ENCODE measurements around the gene RPGRIP1L. TPM values are rescaled to one million over a fixed set of nuclear protein-coding genes. Genes with fewer than 3 reads are reported as not detected.

Gene RPGRIP1L
- total RNA-seq, 1 donor from 2014 or later, result 11.3 TPM

DNA sequence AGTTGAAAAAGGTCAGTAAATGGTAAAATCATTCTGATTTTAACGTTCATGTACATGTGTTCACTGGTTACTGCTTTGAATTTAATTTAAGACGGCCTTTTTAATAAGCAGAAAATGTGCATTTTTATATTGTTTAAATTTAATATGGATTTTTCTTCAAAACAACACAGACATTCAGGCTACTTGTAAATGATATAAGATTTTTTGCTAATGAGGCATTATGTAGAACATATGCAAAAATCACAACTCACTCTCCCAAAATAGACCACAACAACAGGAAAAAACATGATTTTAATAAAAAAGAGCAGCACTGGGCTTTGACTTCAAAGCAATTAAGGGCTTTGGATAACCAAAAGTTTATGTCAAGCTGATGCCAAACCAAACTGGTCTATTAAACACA is 22.3 kb downstream of the RPGRIP1L start:
- no peak overlapping the region for H3K4me3 ChIP-seq (ENCODE audit: low read depth, low read length)
- TF ChIP-seq, protein P1, sequence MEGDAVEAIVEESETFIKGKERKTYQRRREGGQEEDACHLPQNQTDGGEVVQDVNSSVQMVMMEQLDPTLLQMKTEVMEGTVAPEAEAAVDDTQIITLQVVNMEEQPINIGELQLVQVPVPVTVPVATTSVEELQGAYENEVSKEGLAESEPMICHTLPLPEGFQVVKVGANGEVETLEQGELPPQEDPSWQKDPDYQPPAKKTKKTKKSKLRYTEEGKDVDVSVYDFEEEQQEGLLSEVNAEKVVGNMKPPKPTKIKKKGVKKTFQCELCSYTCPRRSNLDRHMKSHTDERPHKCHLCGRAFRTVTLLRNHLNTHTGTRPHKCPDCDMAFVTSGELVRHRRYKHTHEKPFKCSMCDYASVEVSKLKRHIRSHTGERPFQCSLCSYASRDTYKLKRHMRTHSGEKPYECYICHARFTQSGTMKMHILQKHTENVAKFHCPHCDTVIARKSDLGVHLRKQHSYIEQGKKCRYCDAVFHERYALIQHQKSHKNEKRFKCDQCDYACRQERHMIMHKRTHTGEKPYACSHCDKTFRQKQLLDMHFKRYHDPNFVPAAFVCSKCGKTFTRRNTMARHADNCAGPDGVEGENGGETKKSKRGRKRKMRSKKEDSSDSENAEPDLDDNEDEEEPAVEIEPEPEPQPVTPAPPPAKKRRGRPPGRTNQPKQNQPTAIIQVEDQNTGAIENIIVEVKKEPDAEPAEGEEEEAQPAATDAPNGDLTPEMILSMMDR (conservative IDR thresholded peaks at IDR 0.05; ENCODE audit: low read depth, low read length), result no peak
- DNase-seq (ENCODE audit: low read depth), result no peak

DNA sequence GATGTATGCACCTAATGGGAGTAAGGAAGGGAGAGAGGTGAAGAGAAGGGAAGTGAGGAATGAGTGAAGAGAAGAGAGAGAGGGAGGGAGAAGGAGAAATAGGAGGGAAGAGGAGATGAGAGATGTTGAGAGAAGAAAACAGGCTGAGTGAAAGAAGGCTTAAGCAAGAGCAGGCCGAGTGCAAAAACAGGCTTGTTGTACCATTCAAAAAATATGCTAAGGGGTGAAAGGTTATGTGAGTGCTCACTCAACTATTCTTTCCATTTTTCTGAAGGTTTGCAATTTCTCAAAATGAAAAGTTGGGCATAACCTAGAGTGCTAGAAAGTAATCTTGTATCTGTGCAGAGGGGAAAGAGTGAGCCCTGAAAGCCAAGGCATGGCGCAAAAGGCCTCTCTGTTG is 22.9 kb downstream of the RPGRIP1L start:
- TF ChIP-seq, protein P1 (conservative IDR thresholded peaks at IDR 0.05; ENCODE audit: low read depth, low read length), result no peak
- no peak overlapping the region for H3K4me3 ChIP-seq (ENCODE audit: low read depth, low read length)
- DNase-seq (ENCODE audit: low read depth), result no peak

DNA sequence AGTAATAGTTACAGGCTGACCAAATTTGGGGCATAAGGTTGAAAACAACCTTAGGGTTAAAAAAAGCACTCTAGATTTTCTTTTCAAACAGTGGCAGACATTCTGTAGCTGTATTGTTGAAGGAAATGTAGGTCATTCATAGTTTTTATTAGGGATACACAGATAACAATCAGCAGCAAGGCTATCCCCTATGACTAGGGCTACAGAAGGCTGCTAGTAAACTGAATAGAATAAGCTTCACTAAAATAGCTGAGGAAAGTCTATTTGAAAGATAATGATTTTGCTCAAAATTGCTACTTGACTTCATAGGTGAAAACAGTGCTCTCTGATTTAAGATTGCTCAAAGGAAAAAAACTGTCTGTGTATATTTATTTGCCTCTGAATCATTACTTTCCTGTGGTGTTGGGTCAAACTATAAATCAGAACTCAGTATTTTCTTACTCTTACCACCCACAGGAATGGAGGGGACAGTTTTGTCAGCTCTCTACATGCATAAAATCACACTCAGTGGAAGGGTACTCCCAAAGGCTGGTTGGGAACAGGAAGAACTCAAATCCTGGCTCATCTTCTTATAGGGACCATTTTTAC is 24.8 kb downstream of the RPGRIP1L start:
- no peak overlapping the region for H3K4me3 ChIP-seq (ENCODE audit: low read depth, low read length)
- TF ChIP-seq, protein P1 (conservative IDR thresholded peaks at IDR 0.05; ENCODE audit: low read depth, low read length), result no peak

DNA sequence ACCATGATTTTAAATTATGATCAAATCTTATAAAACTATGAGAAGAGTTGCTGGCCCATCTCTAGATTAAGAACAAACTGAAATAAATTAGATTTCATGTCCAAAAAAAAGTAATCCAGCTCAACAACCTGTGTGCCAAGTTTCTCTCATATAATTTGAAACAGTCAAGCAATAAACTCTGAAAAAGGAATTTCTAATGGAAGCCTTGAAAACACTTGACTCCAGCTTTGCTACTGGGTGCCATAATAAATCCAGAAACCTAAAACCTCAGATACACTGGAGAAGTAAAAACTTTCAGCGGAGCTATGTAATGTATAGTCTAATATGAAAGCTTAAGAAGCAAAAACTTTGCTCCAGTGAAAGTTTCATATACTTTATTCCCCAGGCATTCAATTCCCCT is 25.5 kb downstream of the RPGRIP1L start:
- TF ChIP-seq, protein P1 (conservative IDR thresholded peaks at IDR 0.05; ENCODE audit: low read depth, low read length), result no peak
- DNase-seq (ENCODE audit: low read depth), result no peak

More for the DNA sequence above, 24.8 kb downstream of the RPGRIP1L start:
- no peak for DNase-seq (ENCODE audit: low read depth)

DNA sequence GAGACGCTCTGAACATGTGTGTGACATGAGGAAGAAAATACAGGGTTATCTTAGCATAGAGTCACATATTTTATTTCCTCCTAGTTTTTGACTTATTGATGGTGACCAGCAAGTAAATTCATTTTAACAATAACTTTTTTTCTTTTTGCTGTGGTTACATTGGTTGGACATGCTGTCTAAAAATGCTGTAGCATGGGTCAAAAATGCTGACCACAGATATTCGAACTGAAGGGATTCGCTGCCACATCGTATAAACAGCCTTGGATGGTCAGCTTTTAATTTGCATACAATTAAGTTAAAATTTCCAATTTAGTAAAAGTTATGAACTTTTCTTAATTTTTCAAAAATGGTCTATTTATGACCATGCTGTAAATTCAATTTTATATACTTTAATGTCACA is 30.5 kb downstream of the RPGRIP1L start:
- TF ChIP-seq, protein P1 (conservative IDR thresholded peaks at IDR 0.05; ENCODE audit: low read depth, low read length), result no peak
- no peak for DNase-seq (ENCODE audit: low read depth)
- no peak overlapping the region for H3K4me3 ChIP-seq (ENCODE audit: low read depth, low read length)

More for the DNA sequence above, 25.5 kb downstream of the RPGRIP1L start:
- no peak overlapping the region for H3K4me3 ChIP-seq (ENCODE audit: low read depth, low read length)

DNA sequence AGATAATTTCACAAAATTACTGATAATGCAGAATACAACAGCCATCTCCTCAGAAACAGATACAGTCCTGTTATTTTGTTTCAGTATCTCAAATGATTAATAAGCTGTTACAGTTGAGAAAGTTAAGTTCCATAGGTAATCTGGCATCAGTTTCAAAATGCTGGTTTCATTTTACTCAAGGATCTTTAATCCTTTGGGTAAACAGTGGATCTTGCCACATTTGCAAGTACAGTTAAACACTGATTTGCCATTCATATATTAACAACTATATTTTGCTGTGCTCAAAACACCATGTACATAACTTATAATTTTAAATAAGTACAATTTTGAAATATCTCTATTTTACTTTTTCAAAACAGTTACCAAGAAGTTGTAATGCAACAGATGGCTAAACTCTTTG is 31.2 kb downstream of the RPGRIP1L start:
- no peak for DNase-seq (ENCODE audit: low read depth)
- TF ChIP-seq, protein P1 (conservative IDR thresholded peaks at IDR 0.05; ENCODE audit: low read depth, low read length), result no peak
- no peak overlapping the region for H3K4me3 ChIP-seq (ENCODE audit: low read depth, low read length)

DNA sequence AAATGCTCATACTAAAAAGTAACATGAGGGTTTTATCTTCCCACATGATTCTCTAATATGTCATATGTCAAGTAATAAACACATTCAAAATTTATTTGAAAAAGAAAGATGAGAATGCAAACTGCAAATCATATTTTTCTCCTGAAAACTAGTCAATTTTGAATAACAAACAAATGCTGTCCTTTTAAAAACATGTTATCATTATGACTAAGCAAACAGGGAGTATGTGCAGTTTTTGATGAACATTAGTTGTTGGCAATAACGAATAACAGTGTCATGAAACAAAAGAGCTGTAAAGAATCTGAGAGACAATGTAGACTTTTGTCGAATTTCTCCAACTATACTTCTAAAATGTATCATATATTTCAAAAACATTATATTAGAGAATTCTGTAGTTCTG is 34.8 kb downstream of the RPGRIP1L start:
- TF ChIP-seq, protein P1 (conservative IDR thresholded peaks at IDR 0.05; ENCODE audit: low read depth, low read length), result no peak
- DNase-seq (ENCODE audit: low read depth), result no peak
- H3K4me3 ChIP-seq (ENCODE audit: low read depth, low read length), result no peak overlapping the region

Measured in epithelial cell of proximal tubule (primary cell).